Fibroblast of villous mesenchyme (primary cell): ENCODE data around the gene HERC4. TPM values are rescaled to one million over a fixed set of nuclear protein-coding genes. Genes with fewer than 3 reads are reported as not detected.

Source experiments
- DNase-seq: peaks from one replicate; pipeline ENCODE4 v3.0.0-alpha.2; 2010; ENCODE audit warnings: low read depth
- H3K4me3 ChIP-seq: 2 replicates; pipeline ENCODE4 v1.5.1; 2011; ENCODE audit warnings: low read depth, mild to moderate bottlenecking, low read length
- CTCF ChIP-seq: IDR thresholded peaks from 2 replicates; pipeline ENCODE4 v1.5.1; 2012; ENCODE audit warnings: low read depth, mild to moderate bottlenecking, low read length; ENCODE audit not compliant: insufficient read depth
- total RNA-seq: library from RNA; depleted of rRNA; stranded (reverse); fragments of >200 nt; gene quantifications from 2 replicates; pipeline ENCODE4 v1.2.3, GENCODE V29; 2012

HERC4 gene
- total RNA-seq, 1 donor: 225 TPM

GRCh38 chr10:68095153-68095552 is 20.1 kb upstream of the HERC4 start:
- DNase-seq: no peak
- H3K4me3 ChIP-seq: no peak overlapping the region
- no peak for TF ChIP-seq CTCF

DNA sequence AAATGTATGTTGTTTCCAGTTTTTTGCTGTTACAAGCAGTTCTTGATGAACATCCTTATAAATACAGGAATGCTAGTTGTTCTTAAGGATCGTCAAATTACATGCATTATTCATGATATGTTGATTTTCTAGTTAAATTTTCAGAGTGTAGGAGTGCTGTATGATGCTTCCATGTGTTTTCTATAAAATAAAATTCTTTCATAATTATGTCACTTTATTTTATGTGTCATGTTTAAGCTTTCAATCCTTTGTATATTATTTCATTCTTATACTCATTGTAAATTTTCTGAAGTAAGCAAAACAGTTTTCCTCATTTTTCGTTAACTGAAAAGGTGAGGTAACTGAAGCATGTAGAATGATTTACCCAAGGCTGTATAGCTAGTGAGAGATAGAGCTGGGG is 17.4 kb upstream of the HERC4 start:
- H3K4me3 ChIP-seq: no peak overlapping the region
- no peak for TF ChIP-seq CTCF
- no peak for DNase-seq

GRCh38 chr10:68090586-68090985 is 15.5 kb upstream of the HERC4 start:
- H3K4me3 ChIP-seq: no peak overlapping the region
- no peak for DNase-seq
- no peak for TF ChIP-seq CTCF

GRCh38 chr10:68088740-68089139 is 13.7 kb upstream of the HERC4 start:
- peak; percentile 62 for DNase-seq
- no peak for TF ChIP-seq CTCF
- no peak overlapping the region for H3K4me3 ChIP-seq

GRCh38 chr10:68087685-68088401 is 12.8 kb upstream of the HERC4 start:
- no peak overlapping the region for H3K4me3 ChIP-seq
- no peak for TF ChIP-seq CTCF
- no peak for DNase-seq

- no peak overlapping the region for H3K4me3 ChIP-seq
- no peak for DNase-seq
- no peak for TF ChIP-seq CTCF
These were observed 12.0 kb upstream of the HERC4 start for GRCh38 chr10:68086910-68087684.

DNA sequence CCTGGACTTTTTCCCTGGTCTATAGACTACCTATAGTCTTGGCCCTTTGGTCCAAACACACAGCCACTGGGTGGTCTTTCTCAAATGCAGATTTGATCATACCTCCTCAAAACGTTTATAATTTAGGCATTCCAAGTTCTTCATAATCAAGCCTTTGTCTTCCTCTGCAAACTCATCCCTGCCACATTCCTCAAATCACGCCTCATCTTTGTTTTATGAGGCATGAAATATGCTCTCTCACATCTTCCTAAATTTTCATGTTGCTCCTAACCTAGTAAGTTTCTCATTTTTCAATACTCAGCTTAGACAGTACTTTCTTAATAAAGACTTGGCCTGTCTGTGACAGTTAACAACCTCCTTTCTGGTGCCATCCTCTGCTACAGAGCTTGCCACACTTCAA is 10.9 kb upstream of the HERC4 start:
- DNase-seq: no peak
- H3K4me3 ChIP-seq: no peak overlapping the region
- no peak for TF ChIP-seq CTCF
